PC-9 (cell line): ENCODE data around the gene PGLYRP2. TPM values are rescaled to one million over a fixed set of nuclear protein-coding genes. Genes with fewer than 3 reads are reported as not detected.
A peak's percentile ranks its signal among the peaks of the same experiment; 100 is the strongest.

Source experiments
- BruUV-seq: library from RNA; stranded (reverse); fragments of 400-500 nt; replicated peaks from 2 replicates; lab custom pipeline; 2021; lab: Mats Ljungman, UMichigan
- CTCF ChIA-PET: fragments of 300-600 bp; sonication (Branson Sonifier 250); formaldehyde crosslinking; loops from one replicate; lab custom pipeline; 2022; ENCODE audit warnings: antibody characterized with exemption; lab: Charles Lee
- POLR2A ChIA-PET: fragments of 300-600 bp; sonication (Branson Sonifier 250); formaldehyde crosslinking; loops from one replicate; lab custom pipeline; 2022; ENCODE audit warnings: antibody characterized with exemption; ENCODE audit not compliant: unreplicated experiment; lab: Charles Lee
- DNase-seq, 2 experiments: peaks; one replicate each; pipeline versions ENCODE4 v3.0.0 to v3.0.0-alpha.2; 2015 to 2022; ENCODE audit warnings: mixed read lengths in 1 of 2
- H2AFZ ChIP-seq: fragments of 200-600 bp; sonication (generic); 2 replicates; pipeline ENCODE4 v1.8.1; 2017; ENCODE audit warnings: antibody characterized with exemption
- H3F3A ChIP-seq: fragments of 200-600 bp; sonication (generic); 2 replicates; pipeline ENCODE4 v1.8.1; 2017; ENCODE audit warnings: antibody characterized with exemption, mild to moderate bottlenecking, low read depth; ENCODE audit not compliant: insufficient read depth
- H3K27ac ChIP-seq: fragments of 200-600 bp; sonication (generic); 2 replicates; pipeline ENCODE4 v1.6.1; 2016; ENCODE audit warnings: mixed run types
- H3K27me3 ChIP-seq: fragments of 200-600 bp; sonication (generic); 2 replicates; pipeline ENCODE4 v1.6.1; 2016; ENCODE audit warnings: low read depth, mixed run types; ENCODE audit not compliant: insufficient read depth
- H3K36me3 ChIP-seq: fragments of 200-600 bp; sonication (generic); 2 replicates; pipeline ENCODE4 v1.6.1; 2016; ENCODE audit warnings: low read depth, mixed run types
- H3K4me1 ChIP-seq: fragments of 200-600 bp; sonication (generic); replicated peaks from 2 replicates; pipeline ENCODE4 v1.6.1; 2016; ENCODE audit warnings: mixed run types; ENCODE audit not compliant: insufficient read depth
- H3K4me2 ChIP-seq: fragments of 200-600 bp; sonication (generic); 2 replicates; pipeline ENCODE4 v1.6.1; 2017; ENCODE audit warnings: mixed run types
- H3K4me3 ChIP-seq: fragments of 200-600 bp; sonication (generic); 2 replicates; pipeline ENCODE4 v1.6.1; 2016; ENCODE audit warnings: mixed run types
- H3K79me2 ChIP-seq: fragments of 200-600 bp; sonication (generic); 2 replicates; pipeline ENCODE4 v1.6.1; 2017; ENCODE audit warnings: low read depth, mixed run types
- H3K9me2 ChIP-seq: fragments of 200-600 bp; sonication (generic); 2 replicates; pipeline ENCODE4 v1.8.1; 2017; ENCODE audit warnings: mild to moderate bottlenecking; ENCODE audit not compliant: insufficient read depth
- H3K9me3 ChIP-seq: fragments of 200-600 bp; sonication (generic); 2 replicates; pipeline ENCODE4 v1.8.1; 2016; ENCODE audit warnings: low read depth; ENCODE audit not compliant: insufficient read depth
- H4K20me1 ChIP-seq: fragments of 200-600 bp; sonication (generic); 2 replicates; pipeline ENCODE4 v1.8.1; 2017; ENCODE audit not compliant: insufficient read depth
- CTCF ChIP-seq: fragments of 200-600 bp; sonication (generic); conservative IDR thresholded peaks from 2 replicates; pipeline ENCODE4 v1.6.1; 2017; ENCODE audit warnings: mixed run types, antibody characterized with exemption, mild to moderate bottlenecking, moderate library complexity
- EZH2 ChIP-seq: fragments of 200-600 bp; sonication (generic); IDR thresholded peaks from 2 replicates; pipeline ENCODE4 v1.8.0; 2017; ENCODE audit warnings: antibody characterized with exemption, low read depth
- intact Hi-C: fragments of 100-400 bp; cut with micrococcal nuclease; formaldehyde crosslinking; loops from one replicate; pipeline ENCODE4 v1.10.0; 2022; ENCODE audit not compliant: unreplicated experiment
- total RNA-seq: library from RNA; stranded (reverse); gene quantifications from 2 replicates; pipeline ENCODE4 v1.2.3, GENCODE V29; 2021

The PGLYRP2 gene
- total RNA-seq, 1 experiment from 2014 or later: not detected

DNA sequence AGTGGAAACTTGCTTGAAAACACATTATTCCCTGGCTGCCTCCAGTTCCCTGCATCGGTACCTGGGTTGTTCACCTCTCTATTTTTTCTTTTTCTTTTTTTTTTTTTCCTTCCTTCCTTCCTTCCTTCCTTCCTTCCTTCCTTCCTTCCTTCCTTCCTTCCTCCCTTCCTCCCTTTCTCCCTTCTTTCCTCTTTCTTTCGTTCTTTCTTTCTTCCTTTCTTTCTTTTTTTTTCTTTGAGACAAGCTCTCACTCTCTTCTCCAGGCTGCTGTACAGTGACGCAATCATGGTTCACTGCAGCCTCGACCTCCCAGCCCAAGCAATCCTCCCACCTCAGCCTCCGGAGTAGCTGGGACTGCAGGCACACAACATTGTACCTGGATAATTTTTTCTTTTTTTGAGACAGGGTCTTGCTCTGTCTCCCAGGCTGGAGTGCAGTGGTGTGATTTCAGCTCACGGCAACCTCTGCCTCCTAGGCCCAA lies 11.5 kb downstream of the PGLYRP2 start:
- CTCF ChIA-PET: no interaction called here
- no peaks in the 10 kb centered on the region for H3K36me3 ChIP-seq

DNA sequence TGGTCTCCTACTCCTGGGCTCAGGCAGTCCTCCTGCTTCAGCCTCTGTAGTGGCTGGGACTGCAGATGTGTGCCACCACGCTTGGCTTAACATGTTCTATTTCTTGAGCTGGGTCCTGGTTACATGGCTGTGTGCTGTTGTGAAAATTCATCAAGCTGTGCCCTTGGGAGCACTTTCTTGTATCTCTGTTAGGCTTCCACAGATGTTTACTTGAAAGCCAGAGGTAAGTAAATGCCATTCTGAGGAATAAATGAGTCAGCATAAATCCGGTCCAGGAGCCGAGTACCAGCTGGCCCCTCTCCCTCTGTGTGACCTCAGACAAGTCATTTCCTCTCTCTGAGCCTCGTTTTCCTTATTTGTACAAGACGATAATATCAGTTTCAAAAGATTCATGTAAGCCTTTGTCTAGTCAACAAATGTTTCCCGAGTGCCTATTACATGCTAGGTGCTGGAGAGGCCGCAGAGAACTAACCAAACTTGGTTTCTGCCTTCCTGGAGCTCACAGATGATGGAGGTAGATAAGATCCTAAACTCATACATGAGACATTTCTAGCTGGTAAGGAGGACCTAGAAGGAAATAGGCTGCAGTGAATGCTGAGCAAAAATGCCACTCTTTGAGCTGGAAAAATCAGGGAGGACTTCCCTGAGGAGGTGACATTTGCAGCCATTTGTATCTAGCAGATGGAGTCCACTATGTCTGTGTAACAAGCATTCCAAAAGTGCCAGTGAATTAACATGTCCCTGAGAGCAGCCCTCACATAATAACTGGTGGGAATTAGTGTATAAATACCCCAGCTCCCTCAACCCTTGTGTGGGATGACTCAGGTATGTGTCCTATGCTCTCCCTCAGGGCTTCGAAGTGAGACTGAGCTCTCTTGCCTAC lies 12.2 kb downstream of the PGLYRP2 start:
- no peaks in the 10 kb centered on the region for H3K9me2 ChIP-seq
- no peak overlapping the region for H3K4me3 ChIP-seq
- no peaks in the 10 kb centered on the region for H3K79me2 ChIP-seq
- no peak for TF ChIP-seq CTCF
- TF ChIP-seq EZH2: no peak
- ChIA-PET CTCF (interaction anchor here (0.5 kb wide), 1 partner anchor 366 kb away, joined by 3 read pairs; no protein-coding TSS in a partner anchor), POLR2A (interaction anchor here (0.6 to 0.8 kb wide), 2 partner anchors 12 to 87 kb away, joined by 3 to 17 read pairs; partner anchors contain the start of gene PGLYRP2)
- H3K9me3 ChIP-seq: no peaks in the 10 kb centered on the region
- H3K27ac ChIP-seq: no peak overlapping the region
- H3K4me2 ChIP-seq: 0 out of 2 replicates have a peak overlapping the region, but pooled peaks have one; percentile 1
- H3K4me1 ChIP-seq: peaks cover 9% of the 10 kb centered on the region; the same call in 1 of the 2 replicates
- H3K36me3 ChIP-seq: no peaks in the 10 kb centered on the region
- intact Hi-C loops: no loop called here
- BruUV-seq: no TSS peak
- peaks cover 14% of the 10 kb centered on the region; the same call in 1 of the 2 replicates for H3F3A ChIP-seq
- H3K27me3 ChIP-seq: no peaks in the 10 kb centered on the region
- no peak overlapping the region for H2AFZ ChIP-seq
- DNase-seq: peak in 1 of 2 experiments; percentile 80
- no peaks in the 10 kb centered on the region for H4K20me1 ChIP-seq

More for the DNA sequence above, 11.5 kb downstream of the PGLYRP2 start:
- H3K4me1 ChIP-seq: peaks cover 9% of the 10 kb centered on the region; the same call in 1 of the 2 replicates
- peaks cover 14% of the 10 kb centered on the region; the same call in 1 of the 2 replicates for H3F3A ChIP-seq
- H3K4me2 ChIP-seq: no peak overlapping the region
- H3K27me3 ChIP-seq: no peaks in the 10 kb centered on the region
- H3K79me2 ChIP-seq: no peaks in the 10 kb centered on the region
- POLR2A ChIA-PET: no interaction called here
- DNase-seq: no peak
- intact Hi-C loops: no loop called here
- no peaks in the 10 kb centered on the region for H3K9me2 ChIP-seq
- no peaks in the 10 kb centered on the region for H3K9me3 ChIP-seq
- H4K20me1 ChIP-seq: no peaks in the 10 kb centered on the region
- no TSS peak for BruUV-seq
- H3K4me3 ChIP-seq: no peak overlapping the region
- no peak overlapping the region for H2AFZ ChIP-seq
- TF ChIP-seq EZH2: no peak
- no peak for TF ChIP-seq CTCF
- H3K27ac ChIP-seq: no peak overlapping the region

DNA sequence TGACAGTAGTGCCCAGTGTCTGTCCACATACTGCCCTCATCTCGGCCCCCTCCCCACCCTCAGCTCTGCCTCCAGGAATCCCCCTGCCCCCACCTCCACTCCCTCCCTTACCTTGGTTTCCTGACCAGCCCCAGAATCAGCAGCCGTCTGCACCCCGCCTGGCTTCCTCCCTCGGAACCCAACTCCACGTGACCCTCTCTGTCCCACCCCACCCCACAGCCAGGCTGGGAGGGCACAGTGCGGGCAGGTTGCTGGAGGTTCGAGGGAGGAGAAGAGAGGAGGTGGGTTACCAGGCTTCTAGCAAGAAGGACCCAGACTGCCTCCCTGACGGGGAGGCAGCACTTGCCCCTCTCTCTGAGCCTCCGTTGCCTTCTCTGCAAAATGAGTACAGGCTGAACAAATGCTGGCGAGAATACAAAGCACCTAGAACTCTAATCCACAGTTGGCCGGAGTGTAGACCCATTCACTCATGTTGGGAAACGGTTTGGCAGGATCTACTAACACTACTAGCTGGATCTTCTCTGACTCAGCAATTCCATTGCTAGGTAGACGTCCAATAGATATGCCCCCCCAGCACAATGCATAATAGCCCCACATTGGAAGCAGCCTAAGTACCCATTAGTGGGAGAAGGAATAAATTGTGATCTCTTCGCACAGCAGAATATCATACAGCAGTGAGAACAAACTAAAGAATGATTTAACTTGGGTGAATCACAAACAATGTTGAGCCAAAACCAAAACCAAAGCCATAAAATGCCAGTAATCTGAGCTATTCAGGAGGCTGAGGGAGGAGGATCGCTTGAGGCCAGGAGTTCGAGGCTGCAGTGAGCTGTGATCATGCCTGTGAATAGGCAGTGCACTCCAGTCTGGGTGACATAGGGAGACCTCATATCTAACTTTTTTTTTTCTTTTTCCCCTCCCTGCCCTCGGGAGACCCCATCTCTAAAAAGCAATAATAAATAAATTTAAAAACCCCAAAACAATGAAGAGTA lies 14.6 kb downstream of the PGLYRP2 start, which contains the start of gene RASAL3:
Gene RASAL3 (minus strand): TSS at position 151 of the 992 bp plus-strand sequence. CDS start 186 bp downstream, outside the sequence.
- Histone ChIP-seq H3K27ac (no peak within 1 kb of the TSS), H3K9me2 (no peaks in the 10 kb centered on the region), H3K4me1 (peaks cover 9% of the 10 kb centered on the region; the same call in 1 of the 2 replicates), H3K4me2 (no peak within 1 kb of the TSS), H3K9me3 (no peaks in the 10 kb centered on the region), H4K20me1 (no peaks in the 10 kb centered on the region; the same call in 1 of the 2 replicates), H3F3A (peaks cover 14% of the 10 kb centered on the region; the same call in 1 of the 2 replicates), H3K79me2 (no peaks in the 10 kb centered on the region), H3K27me3 (no peaks in the 10 kb centered on the region), H3K36me3 (no peaks in the 10 kb centered on the region), H3K4me3 (no peak within 1 kb of the TSS), H2AFZ (no peak within 1 kb of the TSS)
- BruUV-seq: no TSS peak
- TF ChIP-seq EZH2: no peak
- TF ChIP-seq CTCF: no peak
- CTCF ChIA-PET: no interaction called here
- no peak for DNase-seq
- POLR2A ChIA-PET: no interaction called here
- intact Hi-C loops: no loop called here
